HG03442 (cell line): ENCODE results near the gene ADAMTS17.

ENCODE experiments used
- ATAC-seq: cut with Tn5 transposase; IDR thresholded peaks from one replicate; pipeline ENCODE4 v1.9.1; 2021; ENCODE audit warnings: mild to moderate bottlenecking, moderate library complexity; ENCODE audit not compliant: unreplicated experiment

Gene ADAMTS17

GRCh38 chr15:100005013-100005412, 336.8 kb downstream of the ADAMTS17 start:
- ATAC-seq, result no peak

GRCh38 chr15:100002787-100003536, 338.8 kb downstream of the ADAMTS17 start:
- ATAC-seq, result no peak

GRCh38 chr15:100002086-100002620, 339.6 kb downstream of the ADAMTS17 start:
- no peak for ATAC-seq

DNA sequence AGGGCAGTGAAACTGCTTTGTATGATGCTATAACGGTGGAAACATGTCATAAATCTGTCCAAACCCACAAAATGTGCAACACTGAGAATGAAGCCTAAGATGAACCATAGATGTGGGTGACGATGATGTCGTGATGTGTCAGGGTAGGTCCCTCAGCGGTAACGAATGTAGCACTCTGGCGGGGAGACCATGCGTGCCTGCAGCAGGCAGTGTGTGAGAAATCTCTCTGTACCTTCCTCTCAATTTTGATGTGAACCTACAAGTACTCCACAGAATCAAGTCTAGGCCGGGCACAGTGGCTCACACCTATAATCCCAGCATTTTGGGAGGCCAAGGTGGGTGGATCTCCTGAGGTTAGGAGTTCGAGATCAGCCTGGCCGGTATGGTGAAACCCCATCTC, 340.4 kb downstream of the ADAMTS17 start:
- no peak for ATAC-seq

GRCh38 chr15:99999282-100000070, 342.3 kb downstream of the ADAMTS17 start:
- no peak for ATAC-seq

DNA sequence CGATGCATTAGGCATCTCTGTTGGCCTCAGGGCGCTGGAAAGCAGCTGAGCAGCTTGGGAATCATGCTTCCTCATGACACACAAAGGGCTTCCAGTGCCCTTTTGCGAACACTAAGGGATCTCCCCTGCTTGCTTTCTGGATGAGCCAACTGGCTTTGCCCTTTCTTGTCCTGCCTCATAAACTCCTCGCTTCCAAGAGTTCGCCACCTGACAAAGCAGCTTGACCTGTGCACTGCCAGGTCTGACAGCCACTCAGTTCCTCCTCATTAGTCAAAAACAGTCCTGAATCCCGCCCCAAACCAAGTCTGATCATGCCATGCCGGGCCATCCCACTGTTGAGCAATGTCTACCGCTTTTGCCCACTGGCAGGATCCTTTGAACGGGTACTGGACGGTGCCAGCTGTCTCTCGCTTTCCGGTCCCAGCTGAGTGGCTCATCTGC, 343.1 kb downstream of the ADAMTS17 start:
- no peak for ATAC-seq

GRCh38 chr15:99997112-99997651, 344.6 kb downstream of the ADAMTS17 start:
- no peak for ATAC-seq

DNA sequence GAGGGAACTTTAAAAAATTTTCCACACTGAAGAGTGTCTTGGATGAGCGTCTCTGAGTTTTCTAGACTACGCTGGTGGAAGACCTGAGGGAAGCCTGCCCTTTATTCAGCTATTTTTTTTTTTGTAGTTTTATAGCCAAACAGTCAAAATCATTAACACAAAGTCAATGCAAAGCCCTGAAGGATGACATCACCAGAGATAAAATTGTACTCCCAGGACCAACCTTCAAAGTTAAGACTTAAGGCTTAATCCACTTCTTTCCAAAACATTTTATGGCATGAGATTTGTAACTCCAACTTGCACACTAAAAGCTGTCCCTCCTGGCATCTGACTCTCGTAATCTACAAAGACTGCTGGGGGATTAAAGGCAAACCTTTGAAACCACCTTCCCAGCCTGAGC, 345.1 kb downstream of the ADAMTS17 start:
- no peak for ATAC-seq

- no peak for ATAC-seq
Measured at GRCh38 chr15:99995543-99995942, 346.2 kb downstream of the ADAMTS17 start.

DNA sequence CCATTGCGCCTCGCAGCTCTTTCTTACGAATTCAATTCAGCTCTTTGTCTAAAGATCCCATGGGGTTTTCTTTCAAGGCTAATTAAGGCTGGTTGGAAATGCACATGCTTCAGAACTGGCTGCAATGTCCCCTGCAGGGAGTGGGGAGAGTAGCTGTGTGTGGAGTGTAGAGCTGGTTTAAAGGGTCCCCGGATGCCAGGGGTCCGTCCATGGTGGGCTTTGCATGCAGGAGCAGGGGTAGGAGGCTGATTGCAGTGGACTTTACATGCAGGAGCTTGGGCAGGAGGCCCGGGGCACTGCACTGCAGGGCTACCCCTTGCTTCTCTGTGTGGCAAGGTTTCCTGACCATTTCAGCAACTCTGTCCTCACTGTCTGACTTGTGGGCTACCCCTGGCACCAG, 346.9 kb downstream of the ADAMTS17 start:
- no peak for ATAC-seq

DNA sequence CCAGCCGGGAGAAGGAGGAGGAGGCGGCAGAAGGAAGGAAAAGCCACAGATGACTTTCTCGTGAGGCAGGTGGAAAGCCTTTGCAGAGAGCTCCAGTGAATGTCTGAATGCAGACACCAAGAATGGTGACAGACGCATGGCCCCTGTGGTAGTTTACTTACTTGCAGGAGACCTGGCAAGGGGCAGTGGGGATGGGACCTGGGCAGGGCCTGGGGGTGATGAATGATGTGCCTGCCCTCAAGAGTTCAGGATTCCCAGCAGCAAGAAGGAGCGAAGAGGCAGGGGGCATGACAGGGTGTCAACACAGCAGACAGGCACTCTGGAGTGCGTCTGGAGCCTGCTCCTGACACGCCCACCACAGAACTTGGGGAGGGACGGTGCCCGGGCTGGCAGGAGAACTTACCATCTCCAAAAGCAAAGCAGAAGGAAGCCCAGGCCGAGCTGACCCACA, 348.1 kb downstream of the ADAMTS17 start:
- ATAC-seq, result no peak

- ATAC-seq, result no peak
Measured at GRCh38 chr15:99993262-99993661, 348.5 kb downstream of the ADAMTS17 start.

- ATAC-seq, result no peak
Measured at GRCh38 chr15:99992611-99993231, 349.1 kb downstream of the ADAMTS17 start.

GRCh38 chr15:99989095-99989494, 352.7 kb downstream of the ADAMTS17 start:
- ATAC-seq, result no peak

DNA sequence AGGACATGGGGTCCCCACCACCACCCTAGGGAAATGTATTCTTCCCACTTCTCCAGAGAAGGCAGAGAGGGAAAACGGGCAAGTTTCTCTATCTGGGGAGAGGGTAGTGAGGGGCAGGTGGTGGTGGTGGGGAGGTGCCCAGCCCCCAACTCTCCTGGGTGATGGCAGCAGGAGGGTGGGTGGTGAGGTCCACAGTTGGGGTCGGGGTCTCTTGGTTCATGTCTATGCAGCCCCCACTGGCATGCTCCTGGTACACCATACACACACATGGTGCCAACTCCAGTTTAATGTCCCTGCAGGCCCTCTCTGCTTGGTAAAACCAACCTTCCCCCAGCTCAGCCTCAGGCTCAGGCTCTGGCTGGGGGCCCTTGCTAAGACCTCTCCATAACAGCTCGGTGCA, 354.1 kb downstream of the ADAMTS17 start:
- no peak for ATAC-seq

- ATAC-seq, result no peak
Measured at GRCh38 chr15:99987119-99987506, 354.7 kb downstream of the ADAMTS17 start.

DNA sequence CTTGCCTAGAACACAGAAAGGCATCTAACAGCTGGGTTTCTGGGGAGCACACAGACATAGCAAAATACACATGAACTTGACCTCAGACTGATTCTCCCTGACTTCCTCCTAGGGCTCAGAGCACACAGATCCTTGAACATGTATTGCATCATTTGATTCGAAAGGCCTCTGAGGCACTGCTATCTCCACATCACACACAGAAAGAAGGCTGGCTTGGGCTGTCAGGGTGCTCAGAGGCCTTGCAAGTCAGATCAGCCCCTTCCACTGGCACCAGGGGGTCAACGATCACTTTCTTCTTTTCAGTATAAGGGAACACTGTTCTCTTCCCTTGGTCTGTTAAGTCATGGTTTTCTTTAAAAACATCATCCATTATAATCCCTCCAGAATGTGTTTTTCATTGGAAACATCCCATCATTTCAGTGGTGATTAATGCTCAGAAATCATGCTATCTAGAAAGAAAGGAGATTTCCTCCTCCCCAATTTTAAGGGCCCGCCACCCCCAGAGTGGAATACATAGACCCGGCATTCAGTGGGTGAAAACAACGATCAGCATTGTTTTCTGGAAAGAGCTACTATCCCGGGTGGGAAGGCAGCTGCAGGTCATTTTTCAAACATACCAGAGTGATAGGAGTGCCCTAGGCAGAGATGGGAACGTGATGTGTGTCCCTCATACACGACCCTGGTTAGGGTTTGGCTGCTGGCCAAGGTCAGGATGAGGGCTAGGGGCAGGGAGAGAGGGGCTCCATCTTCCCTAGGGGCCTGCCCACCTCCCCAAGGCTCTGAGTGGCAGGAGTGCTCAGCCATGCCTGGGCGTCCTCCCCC, 355.3 kb downstream of the ADAMTS17 start:
- ATAC-seq, result no peak

DNA sequence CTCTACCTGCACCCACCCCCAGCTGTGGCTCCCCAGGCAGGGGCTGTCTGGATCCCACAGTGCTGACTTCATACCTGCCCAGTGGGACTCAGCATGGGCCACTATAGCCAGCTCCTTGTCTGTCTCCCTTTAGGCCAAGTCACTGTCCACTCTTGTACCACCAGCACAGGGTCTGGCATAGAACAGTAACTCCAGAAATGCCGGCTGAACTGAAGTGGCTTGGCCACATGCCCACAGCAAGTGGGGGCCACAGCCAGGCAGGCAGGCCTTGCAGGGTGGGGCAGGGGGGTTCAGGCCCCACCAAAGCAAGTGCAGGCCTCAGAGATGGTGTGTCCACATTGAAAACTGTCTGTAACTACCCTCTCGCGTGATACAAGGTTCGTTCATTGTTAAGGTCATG, 355.9 kb downstream of the ADAMTS17 start:
- ATAC-seq, result no peak

DNA sequence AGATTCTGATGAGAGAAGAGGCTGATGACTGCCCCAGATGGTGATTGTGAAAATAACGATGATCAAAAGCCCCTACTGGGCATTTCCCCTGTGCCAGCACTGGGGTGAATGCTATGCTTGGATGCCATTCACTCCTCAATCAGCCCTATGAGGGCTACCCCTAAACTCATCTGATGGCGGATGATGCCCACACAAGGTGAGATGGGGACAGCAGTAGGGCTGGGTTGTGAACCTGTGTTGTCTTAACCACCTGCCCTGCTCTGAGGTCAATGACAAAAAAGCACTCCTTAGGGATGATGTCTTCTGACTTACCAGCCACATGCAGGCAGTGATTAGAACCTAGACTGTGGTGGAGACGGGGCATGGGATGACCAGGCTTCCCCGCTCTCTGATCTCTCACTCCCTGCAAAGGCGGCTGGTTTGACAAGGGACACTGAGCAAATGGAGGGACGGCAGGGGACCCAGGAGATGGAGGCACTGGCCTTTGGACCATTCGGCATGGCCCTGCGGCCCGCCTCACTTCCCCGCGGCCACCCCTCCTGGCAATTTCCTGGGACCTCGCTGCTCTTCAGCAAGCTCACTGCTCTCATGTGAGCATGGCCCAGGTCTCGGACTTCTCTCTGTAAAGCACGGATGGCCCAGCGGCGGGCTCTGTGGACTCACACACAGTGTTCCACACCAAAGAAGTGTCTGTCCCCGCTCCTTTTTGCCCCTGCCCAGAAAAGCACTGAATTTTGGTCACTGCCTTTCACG, 357.1 kb downstream of the ADAMTS17 start:
- no peak for ATAC-seq

GRCh38 chr15:99983886-99984286, 357.9 kb downstream of the ADAMTS17 start:
- no peak for ATAC-seq
